ENCODE data around the gene MRPL48. TPM values are rescaled to one million over a fixed set of nuclear protein-coding genes. Genes with fewer than 3 reads are reported as not detected.

Gene MRPL48
- total RNA-seq, 1 donor, result 14.5 TPM

DNA sequence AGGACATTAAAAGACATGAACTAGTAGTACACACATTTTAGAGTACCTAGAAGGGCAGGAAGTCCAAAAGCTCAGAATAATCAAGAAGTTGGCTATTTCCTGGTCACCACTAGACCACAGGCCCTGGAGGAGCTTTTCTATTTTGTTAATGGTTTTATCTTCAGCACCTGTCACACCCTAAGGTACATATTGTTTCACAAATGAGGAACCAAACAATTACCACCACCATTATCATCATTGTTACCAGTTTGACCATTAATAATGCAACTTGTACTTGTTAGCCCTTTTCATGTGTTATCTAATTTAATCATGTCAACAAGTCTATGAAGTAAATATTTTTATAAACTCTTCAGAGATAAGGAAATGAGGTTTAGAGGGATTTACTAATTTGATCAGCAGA, 4.9 kb downstream of the MRPL48 start:
- Histone ChIP-seq H3K79me2 (ENCODE audit: insufficient read depth, low read length) (peaks cover 7% of the 10 kb centered on the region), H3K27me3 (ENCODE audit: insufficient read depth, low read length) (no peaks in the 10 kb centered on the region), H3K36me3 (ENCODE audit: insufficient read depth, low read length) (no peaks in the 10 kb centered on the region), H2AFZ (ENCODE audit: low read length) (no peak overlapping the region), H3K4me1 (ENCODE audit: insufficient read depth, low read length) (peaks cover 11% of the 10 kb centered on the region), H3K4me2 (ENCODE audit: insufficient read depth, low read length) (no peak overlapping the region), H4K20me1 (ENCODE audit: insufficient read depth, low read length) (no peaks in the 10 kb centered on the region), H3K27ac (ENCODE audit: low read depth, low read length) (no peak overlapping the region), H3K9me3 (ENCODE audit: low read depth, low read length) (no peaks in the 10 kb centered on the region), H3K4me3 (ENCODE audit: insufficient read depth, low read length) (no peak overlapping the region)
- no peak for DNase-seq (ENCODE audit: insufficient read length, low spot score, missing footprints)
- TF ChIP-seq, protein P1, sequence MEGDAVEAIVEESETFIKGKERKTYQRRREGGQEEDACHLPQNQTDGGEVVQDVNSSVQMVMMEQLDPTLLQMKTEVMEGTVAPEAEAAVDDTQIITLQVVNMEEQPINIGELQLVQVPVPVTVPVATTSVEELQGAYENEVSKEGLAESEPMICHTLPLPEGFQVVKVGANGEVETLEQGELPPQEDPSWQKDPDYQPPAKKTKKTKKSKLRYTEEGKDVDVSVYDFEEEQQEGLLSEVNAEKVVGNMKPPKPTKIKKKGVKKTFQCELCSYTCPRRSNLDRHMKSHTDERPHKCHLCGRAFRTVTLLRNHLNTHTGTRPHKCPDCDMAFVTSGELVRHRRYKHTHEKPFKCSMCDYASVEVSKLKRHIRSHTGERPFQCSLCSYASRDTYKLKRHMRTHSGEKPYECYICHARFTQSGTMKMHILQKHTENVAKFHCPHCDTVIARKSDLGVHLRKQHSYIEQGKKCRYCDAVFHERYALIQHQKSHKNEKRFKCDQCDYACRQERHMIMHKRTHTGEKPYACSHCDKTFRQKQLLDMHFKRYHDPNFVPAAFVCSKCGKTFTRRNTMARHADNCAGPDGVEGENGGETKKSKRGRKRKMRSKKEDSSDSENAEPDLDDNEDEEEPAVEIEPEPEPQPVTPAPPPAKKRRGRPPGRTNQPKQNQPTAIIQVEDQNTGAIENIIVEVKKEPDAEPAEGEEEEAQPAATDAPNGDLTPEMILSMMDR (IDR thresholded peaks at IDR 0.05; ENCODE audit: extremely low read depth, low read depth, low read length), result no peak

DNA sequence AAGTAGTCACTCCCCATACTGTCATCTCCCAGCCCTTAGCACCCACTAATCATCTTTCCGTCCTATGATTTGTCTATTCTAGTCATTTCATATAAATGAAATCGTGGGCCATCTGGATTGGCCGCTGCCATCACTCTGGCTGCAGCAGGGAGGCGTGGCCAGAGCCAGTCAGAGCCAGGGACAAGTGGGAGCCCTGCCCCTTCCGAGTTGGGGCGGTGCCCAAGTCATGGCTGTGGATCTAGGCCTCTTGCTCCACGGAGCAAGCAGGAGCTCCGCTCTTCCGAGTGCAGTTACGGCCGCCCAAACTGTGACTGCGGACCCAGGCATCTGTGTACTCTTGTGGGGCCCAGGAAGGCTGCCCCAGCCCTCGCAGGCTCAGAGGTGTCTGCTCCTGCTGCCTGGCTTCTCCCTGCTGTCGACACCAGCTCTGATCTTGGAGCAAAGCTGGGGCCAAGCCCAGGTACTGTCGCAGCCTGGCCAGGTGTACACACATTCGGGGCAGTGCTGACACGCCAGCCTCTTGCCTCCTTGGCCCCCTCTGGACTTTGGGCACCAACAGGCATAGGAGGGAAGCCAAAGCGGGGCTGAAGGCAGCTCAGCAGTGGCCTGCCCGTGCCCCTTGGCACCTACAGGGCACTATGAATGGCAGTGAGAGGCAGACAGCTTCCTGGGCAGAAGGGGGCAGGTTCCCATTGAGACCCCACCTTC, 8.4 kb downstream of the MRPL48 start:
- no peaks in the 10 kb centered on the region for H3K27me3 ChIP-seq (ENCODE audit: insufficient read depth, low read length)
- no peak for DNase-seq (ENCODE audit: insufficient read length, low spot score, missing footprints)
- no peaks in the 10 kb centered on the region for H3K79me2 ChIP-seq (ENCODE audit: insufficient read depth, low read length)
- H4K20me1 ChIP-seq (ENCODE audit: insufficient read depth, low read length), result no peaks in the 10 kb centered on the region
- no peaks in the 10 kb centered on the region for H3K9me3 ChIP-seq (ENCODE audit: low read depth, low read length)
- TF ChIP-seq, protein P1 (IDR thresholded peaks at IDR 0.05; ENCODE audit: extremely low read depth, low read depth, low read length), result no peak
- no peak overlapping the region for H3K27ac ChIP-seq (ENCODE audit: low read depth, low read length)
- no peaks in the 10 kb centered on the region for H3K36me3 ChIP-seq (ENCODE audit: insufficient read depth, low read length)
- H3K4me1 ChIP-seq (ENCODE audit: insufficient read depth, low read length), result no peaks in the 10 kb centered on the region
- no peak overlapping the region for H3K4me2 ChIP-seq (ENCODE audit: insufficient read depth, low read length)
- no peak overlapping the region for H3K4me3 ChIP-seq (ENCODE audit: insufficient read depth, low read length)
- no peak overlapping the region for H2AFZ ChIP-seq (ENCODE audit: low read length)

DNA sequence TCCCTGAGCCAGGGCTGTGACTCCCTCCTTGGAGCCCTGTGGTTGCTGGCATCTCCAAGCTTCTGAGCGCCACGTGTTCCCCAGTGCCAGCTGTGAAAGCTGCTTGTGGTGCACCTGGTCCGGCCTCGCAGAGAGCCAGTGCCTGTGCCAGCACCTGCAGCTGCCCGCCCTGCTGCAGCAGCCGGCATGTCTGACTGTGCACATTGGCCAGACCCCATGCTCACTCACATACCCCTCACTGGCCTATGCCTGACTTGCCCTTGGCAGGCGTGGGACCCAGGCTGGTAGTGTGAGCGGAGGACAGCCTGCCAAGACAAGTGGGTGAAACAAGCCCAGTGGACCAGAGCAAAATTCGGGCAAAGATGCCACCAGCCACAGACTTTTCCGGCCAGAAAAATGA, 9.8 kb downstream of the MRPL48 start:
- Histone ChIP-seq H3K9me3 (ENCODE audit: low read depth, low read length) (no peaks in the 10 kb centered on the region), H3K27me3 (ENCODE audit: insufficient read depth, low read length) (no peaks in the 10 kb centered on the region), H4K20me1 (ENCODE audit: insufficient read depth, low read length) (peaks cover 3% of the 10 kb centered on the region), H3K36me3 (ENCODE audit: insufficient read depth, low read length) (no peaks in the 10 kb centered on the region), H3K4me1 (ENCODE audit: insufficient read depth, low read length) (no peaks in the 10 kb centered on the region), H3K27ac (ENCODE audit: low read depth, low read length) (no peak overlapping the region), H2AFZ (ENCODE audit: low read length) (no peak overlapping the region), H3K4me2 (ENCODE audit: insufficient read depth, low read length) (no peak overlapping the region), H3K79me2 (ENCODE audit: insufficient read depth, low read length) (no peaks in the 10 kb centered on the region), H3K4me3 (ENCODE audit: insufficient read depth, low read length) (no peak overlapping the region)
- no peak for DNase-seq (ENCODE audit: insufficient read length, low spot score, missing footprints)
- TF ChIP-seq, protein P1 (IDR thresholded peaks at IDR 0.05; ENCODE audit: extremely low read depth, low read depth, low read length), result no peak

GRCh38 chr11:73800276-73800806, 12.7 kb downstream of the MRPL48 start:
- no peak overlapping the region for H3K4me2 ChIP-seq (ENCODE audit: insufficient read depth, low read length)
- H3K36me3 ChIP-seq (ENCODE audit: insufficient read depth, low read length), result no peaks in the 10 kb centered on the region
- no peaks in the 10 kb centered on the region for H3K27me3 ChIP-seq (ENCODE audit: insufficient read depth, low read length)
- H3K9me3 ChIP-seq (ENCODE audit: low read depth, low read length), result no peaks in the 10 kb centered on the region
- no peak overlapping the region for H2AFZ ChIP-seq (ENCODE audit: low read length)
- no peak overlapping the region for H3K4me3 ChIP-seq (ENCODE audit: insufficient read depth, low read length)
- H3K4me1 ChIP-seq (ENCODE audit: insufficient read depth, low read length), result no peaks in the 10 kb centered on the region
- H3K27ac ChIP-seq (ENCODE audit: low read depth, low read length), result no peak overlapping the region
- TF ChIP-seq, protein P1 (IDR thresholded peaks at IDR 0.05; ENCODE audit: extremely low read depth, low read depth, low read length), result no peak
- H3K79me2 ChIP-seq (ENCODE audit: insufficient read depth, low read length), result no peaks in the 10 kb centered on the region
- DNase-seq (ENCODE audit: insufficient read length, low spot score, missing footprints), result no peak
- peaks cover 3% of the 10 kb centered on the region for H4K20me1 ChIP-seq (ENCODE audit: insufficient read depth, low read length)

All from osteoblast (primary cell).